A549 (cell line): ENCODE measurements around the gene SIRT4. TPM values are rescaled to one million over a fixed set of nuclear protein-coding genes. Genes with fewer than 3 reads are reported as not detected.
A peak's percentile ranks its signal among the peaks of the same experiment; 100 is the strongest.

Source experiments
- ATAC-seq, 2 experiments: fragments of 200-7000 bp in 1 of 2; fragments of >200 bp in 1 of 2; cut with Nextera tagmentation in 1 of 2; cut with Tn5 transposase in 1 of 2; 3 replicates each; pipeline versions ENCODE4 v1.8.0 to v1.9.1; 2018 to 2020; ENCODE audit warnings: mild to moderate bottlenecking in 1 of 2, moderate library complexity in 1 of 2
- CTCF ChIA-PET: fragments of 300-600 bp; sonication (Branson Sonifier 250); formaldehyde crosslinking; extraction: SDS; loops from one replicate; lab custom pipeline; 2021; ENCODE audit warnings: antibody characterized with exemption, inconsistent platforms; lab: Yijun Ruan, JAX
- POLR2A ChIA-PET: fragments of 350-600 bp; formaldehyde crosslinking; extraction: SDS; loops from one replicate; lab custom pipeline; 2021; ENCODE audit warnings: antibody characterized with exemption, inconsistent platforms; lab: Yijun Ruan, JAX
- DNase-seq, 2 experiments: peaks; one replicate each; pipeline versions ENCODE4 v3.0.0 to v3.0.0-alpha.2; 2011 to 2016; ENCODE audit warnings: low read depth in 1 of 2, low spot score in 1 of 2
- FAIRE-seq: peaks from 2 replicates; lab custom pipeline; 2011; peaks lifted over from hg19 to GRCh38; lab: Jason Lieb, UNC
- H3K27ac ChIP-seq, 2 experiments: fragments of >200 bp; sonication (Bioruptor Twin); formaldehyde crosslinking; 3 replicates each; pipeline ENCODE4 v1.5.1; 2016 to 2017
- H3K4me1 ChIP-seq: fragments of >200 bp; sonication (Bioruptor Twin); formaldehyde crosslinking; 3 replicates; pipeline ENCODE4 v1.6.1; 2016
- H3K4me2 ChIP-seq: fragments of >200 bp; sonication (Bioruptor Twin); formaldehyde crosslinking; 3 replicates; pipeline ENCODE4 v1.6.1; 2016
- H3K4me3 ChIP-seq: fragments of >200 bp; sonication (Bioruptor Twin); formaldehyde crosslinking; 3 replicates; pipeline ENCODE4 v1.5.1; 2016
- H3K9me3 ChIP-seq: fragments of >200 bp; sonication (Bioruptor Twin); formaldehyde crosslinking; 3 replicates; pipeline ENCODE4 v1.6.1; 2016
- CBX2 ChIP-seq: fragments of 200-600 bp; sonication (generic); IDR thresholded peaks from 2 replicates; pipeline ENCODE4 v1.6.1; 2016; ENCODE audit warnings: low read depth, mild to moderate bottlenecking, borderline replicate concordance
- CBX8 ChIP-seq: fragments of 200-600 bp; sonication (generic); IDR thresholded peaks from 2 replicates; pipeline ENCODE4 v1.6.1; 2016
- CEBPB ChIP-seq, 2 experiments: fragments of >200 bp in 1 of 2; sonication (Bioruptor Twin) in 1 of 2; formaldehyde crosslinking in 1 of 2; IDR thresholded peaks; 2 replicates each; pipeline ENCODE4 v1.6.1; 2012 to 2016
- EHMT2 ChIP-seq: fragments of 200-600 bp; sonication (generic); IDR thresholded peaks from 2 replicates; pipeline ENCODE4 v1.6.1; 2016; ENCODE audit warnings: antibody characterized with exemption, low read depth, mild to moderate bottlenecking, moderate library complexity
- EP300 ChIP-seq, 2 experiments: fragments of >200 bp; sonication (Bioruptor Twin); formaldehyde crosslinking; IDR thresholded peaks; 2 replicates in 1 of 2; 3 replicates in 1 of 2; pipeline ENCODE4 v1.6.1; 2016 to 2017
- ESRRA ChIP-seq: fragments of 150-350 bp; IDR thresholded peaks from 2 replicates; pipeline ENCODE4 v1.6.1; 2014; ENCODE audit warnings: mild to moderate bottlenecking, low read length, borderline replicate concordance
- FOSL2 ChIP-seq, 2 experiments: fragments of 450-650 bp in 1 of 2; fragments of >200 bp in 1 of 2; sonication (Bioruptor Twin) in 1 of 2; formaldehyde crosslinking; IDR thresholded peaks; 2 replicates each; pipeline versions ENCODE4 v1.5.0 to v1.6.1; 2016 to 2020; ENCODE audit warnings: mild to moderate bottlenecking in 1 of 2, moderate library complexity in 1 of 2
- FOXS1 ChIP-seq: fragments of 250-450 bp; sonication (Bioruptor Pico); IDR thresholded peaks from 2 replicates; pipeline ENCODE4 v1.5.0; 2020; ENCODE audit warnings: mild to moderate bottlenecking, moderate library complexity
- HDAC2 ChIP-seq: fragments of 200-600 bp; sonication (generic); IDR thresholded peaks from 2 replicates; pipeline ENCODE4 v1.6.1; 2016
- HEYL ChIP-seq: fragments of 250-450 bp; sonication (Bioruptor Pico); IDR thresholded peaks from 2 replicates; pipeline ENCODE4 v1.8.0; 2021; ENCODE audit warnings: mild to moderate bottlenecking, moderate library complexity
- HOXA7 ChIP-seq: fragments of 250-450 bp; sonication (Bioruptor Pico); IDR thresholded peaks from 2 replicates; pipeline ENCODE4 v1.5.0; 2020; ENCODE audit warnings: mild to moderate bottlenecking, moderate library complexity
- JUN ChIP-seq, 2 experiments: fragments of >200 bp; sonication (Bioruptor Twin); formaldehyde crosslinking; IDR thresholded peaks; 2 replicates in 1 of 2; 3 replicates in 1 of 2; pipeline ENCODE4 v1.6.1; 2016 to 2017
- JUNB ChIP-seq: fragments of >200 bp; sonication (Bioruptor Twin); formaldehyde crosslinking; IDR thresholded peaks from 2 replicates; pipeline ENCODE4 v1.6.1; 2016
- KDM1A ChIP-seq: fragments of 200-600 bp; sonication (generic); IDR thresholded peaks from 2 replicates; pipeline ENCODE4 v1.6.1; 2016; ENCODE audit warnings: low read depth, mild to moderate bottlenecking
- MAFK ChIP-seq: fragments of 450-650 bp; IDR thresholded peaks from 2 replicates; pipeline ENCODE4 v1.6.1; 2014; ENCODE audit not compliant: partially characterized antibody
- MAZ ChIP-seq: fragments of 150-350 bp; IDR thresholded peaks from 2 replicates; pipeline ENCODE4 v1.6.1; 2014; ENCODE audit warnings: antibody characterized with exemption, low read depth, low read length, borderline replicate concordance
- MYC ChIP-seq: IDR thresholded peaks from 2 replicates; pipeline ENCODE4 v1.6.1; 2012; ENCODE audit warnings: mild to moderate bottlenecking, inconsistent platforms, low read length, improper control_type of control experiment, borderline replicate concordance
- NR3C1 ChIP-seq: fragments of >200 bp; sonication (Bioruptor Twin); formaldehyde crosslinking; IDR thresholded peaks from 3 replicates; pipeline ENCODE4 v1.6.1; 2017
- PHF8 ChIP-seq: fragments of 200-600 bp; sonication (generic); IDR thresholded peaks from 2 replicates; pipeline ENCODE4 v1.6.1; 2016; ENCODE audit warnings: low read depth, mild to moderate bottlenecking, antibody characterized with exemption, moderate library complexity, borderline replicate concordance
- POLR2AphosphoS2 ChIP-seq: conservative IDR thresholded peaks from 2 replicates; pipeline ENCODE4 v1.6.1; 2012; ENCODE audit warnings: low read length, improper control_type of control experiment, inconsistent platforms
- RCOR1 ChIP-seq: fragments of 150-350 bp; IDR thresholded peaks from 2 replicates; pipeline ENCODE4 v1.6.1; 2014; ENCODE audit warnings: antibody characterized with exemption, low read length, low read depth
- RFX5 ChIP-seq: fragments of 450-650 bp; IDR thresholded peaks from 2 replicates; pipeline ENCODE4 v1.7.1; 2014; ENCODE audit warnings: antibody characterized with exemption, mild to moderate bottlenecking, moderate library complexity
- ZC3H11A ChIP-seq: fragments of 450-650 bp; IDR thresholded peaks from 2 replicates; pipeline ENCODE4 v1.6.1; 2014; ENCODE audit warnings: antibody characterized with exemption, mild to moderate bottlenecking
- ZFP36 ChIP-seq: fragments of 450-650 bp; IDR thresholded peaks from 2 replicates; pipeline ENCODE4 v1.6.1; 2014; ENCODE audit warnings: borderline replicate concordance; ENCODE audit not compliant: partially characterized antibody
- ZSCAN20 ChIP-seq: fragments of 250-450 bp; sonication (Bioruptor Pico); IDR thresholded peaks from 2 replicates; pipeline ENCODE4 v1.8.0; 2022; ENCODE audit warnings: mild to moderate bottlenecking, moderate library complexity
- WGBS: methylation state at CpG from one replicate; pipeline ENCODE4 v1.1.6; 2017; ENCODE audit errors: missing lambda C conversion rate; 5-methylcytosine and 5-hydroxymethylcytosine counted together
- polyA plus RNA-seq, 4 experiments: library from polyadenylated mRNA; depleted of rRNA in 3 of 4; stranded (reverse); fragments of >200 nt; fragmentation: RNase III in 1 of 4; extraction: RNeasy Plus Mini Kit Qiagen cat#74134 plus additional on column Dnase treatment in 1 of 4; gene quantifications; 2 replicates in 3 of 4; 3 replicates in 1 of 4; pipeline ENCODE4 v1.2.3, GENCODE V29; 2011 to 2017
- TF ChIP-seq, protein P1 (sequence below): fragments of >200 bp; sonication (Bioruptor Twin); formaldehyde crosslinking; IDR thresholded peaks from 2 replicates; pipeline ENCODE4 v1.6.1; 2016
- TF ChIP-seq, protein P2 (sequence below): fragments of 250-450 bp; sonication (Bioruptor Pico); IDR thresholded peaks from 2 replicates; pipeline ENCODE4 v1.5.0; 2021; ENCODE audit warnings: mild to moderate bottlenecking, moderate library complexity, borderline replicate concordance
- TF ChIP-seq, protein P3 (sequence below): fragments of 200-600 bp; sonication (generic); IDR thresholded peaks from 2 replicates; pipeline ENCODE4 v1.6.1; 2016; ENCODE audit warnings: antibody characterized with exemption, mild to moderate bottlenecking, moderate library complexity
- TF ChIP-seq, protein P4 (sequence below): fragments of 250-450 bp; sonication (Bioruptor Pico); IDR thresholded peaks from 2 replicates; pipeline ENCODE4 v1.5.0; 2020; ENCODE audit warnings: low read depth, mild to moderate bottlenecking, moderate library complexity
- TF ChIP-seq, protein P5 (sequence below): IDR thresholded peaks from 2 replicates; pipeline ENCODE4 v1.6.1; 2012
- TF ChIP-seq, protein P6 (sequence below): fragments of 450-650 bp; IDR thresholded peaks from 2 replicates; pipeline ENCODE4 v1.6.1; 2014; ENCODE audit warnings: antibody characterized with exemption

Gene SIRT4
- polyA plus RNA-seq, 2 of the 4 experiments (the other 2 are of a cell fraction): 1.6 TPM

DNA sequence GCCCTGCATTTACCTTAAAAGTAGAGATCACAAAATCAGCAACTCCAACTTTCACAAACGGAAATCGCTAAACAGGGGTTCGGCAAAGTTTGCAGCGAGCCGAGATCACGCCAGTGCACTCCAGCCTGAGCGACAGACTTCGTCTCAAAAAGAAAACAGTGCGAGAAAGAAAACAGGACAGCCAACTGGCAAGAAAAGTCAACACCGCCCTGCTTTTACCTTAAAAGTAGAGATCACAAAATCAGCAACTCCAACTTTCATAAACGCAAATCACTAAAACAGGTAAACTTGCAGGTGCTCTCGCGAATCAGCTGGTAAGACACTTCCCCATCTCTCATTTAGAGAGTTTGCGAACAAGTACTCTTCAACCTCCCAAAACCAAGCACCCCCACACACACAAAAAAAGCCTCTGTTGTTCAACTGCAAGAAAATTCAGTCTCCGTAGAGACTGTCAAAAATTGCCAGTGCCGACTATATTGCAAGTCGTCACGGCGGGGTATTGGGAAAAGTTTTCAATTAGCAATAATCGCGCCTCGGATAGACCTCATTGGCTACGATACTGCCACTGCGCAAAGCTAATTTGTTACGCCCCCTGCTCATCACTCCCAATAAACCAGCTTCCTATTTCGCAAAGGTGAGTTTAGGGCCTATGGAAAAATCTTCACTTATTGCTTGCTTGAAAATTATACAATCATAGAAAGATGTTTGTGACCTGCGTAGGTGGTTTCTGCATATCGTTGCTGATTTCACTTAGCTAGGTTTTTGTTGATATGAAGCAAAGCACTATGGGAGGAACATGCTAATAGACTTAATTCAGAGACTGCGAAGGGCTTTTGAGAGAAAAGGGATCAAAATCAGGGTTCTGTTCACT is 9.2 kb upstream of the SIRT4 start, which contains the start of gene RNU4-1:
TSS of gene RNU4-1 (minus strand) at position 577 of the 871 bp plus-strand sequence.
- ATAC-seq (peak; percentile 57 to 66), FAIRE-seq (peak; percentile 80), DNase-seq (peak; percentile 59 to 96)
- WGBS: under 1% methylated on average over 29 of the region's 29 CpGs
- H3K4me2 ChIP-seq: peak within 1 kb of the TSS; percentile 83
- peaks cover 13% of the 10 kb centered on the region; the same call in 2 of the 3 replicates for H3K4me1 ChIP-seq
- ChIA-PET POLR2A (interaction anchor here (0.6 to 4.9 kb wide), 23 partner anchors 9 to 204 kb away, joined by 3 to 220 read pairs (median 5); partner anchors contain the start of genes COX6A1, PXN, RAB35 and RPLP0), CTCF (interaction anchor here (0.6 to 17.3 kb wide), 6 partner anchors 10 to 496 kb away, joined by 3 to 221 read pairs (median 14); partner anchors contain the start of genes PXN, RPLP0 and SIRT4)
- peak within 1 kb of the TSS; percentile 91 to 96 for H3K27ac ChIP-seq
- H3K9me3 ChIP-seq: no peaks in the 10 kb centered on the region
- peak within 1 kb of the TSS; percentile 55 for H3K4me3 ChIP-seq
- TF ChIP-seq FOSL2 (IDR thresholded peaks at IDR 0.05) (no peak), FOSL2 (CRISPR knock-in tag; IDR thresholded peaks at IDR 0.05) (peak; percentile 43), HOXA7 (CRISPR knock-in tag) (peak; percentile 98), JUNB (no peak), KDM1A (no peak), CBX2 (no peak), MYC (no peak), HEYL (CRISPR knock-in tag) (no peak), NR3C1 (no peak), RCOR1 (no peak), EHMT2 (no peak), ESRRA (no peak), RFX5 (no peak), MAZ (peak; percentile 67; the same call in 1 of the 2 replicates), JUN (IDR thresholded peaks at IDR 0.05) (peak; percentile 100), CEBPB (IDR thresholded peaks at IDR 0.05) (peak in 1 of 2 experiments; percentile 82; a peak in 3 of 4 replicates), MAFK (peak; percentile 30), ZSCAN20 (CRISPR knock-in tag) (no peak), ZC3H11A (no peak), POLR2AphosphoS2 (no peak), PHF8 (0 out of 2 replicates have a peak, but pooled peaks have one; percentile 8), HDAC2 (no peak), CBX8 (no peak), ZFP36 (no peak), EP300 (IDR thresholded peaks at IDR 0.05) (no peak), FOXS1 (CRISPR knock-in tag) (0 out of 2 replicates have a peak, but pooled peaks have one; percentile 63)
- TF ChIP-seq, protein P1, sequence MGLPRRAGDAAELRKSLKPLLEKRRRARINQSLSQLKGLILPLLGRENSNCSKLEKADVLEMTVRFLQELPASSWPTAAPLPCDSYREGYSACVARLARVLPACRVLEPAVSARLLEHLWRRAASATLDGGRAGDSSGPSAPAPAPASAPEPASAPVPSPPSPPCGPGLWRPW: no peak
- TF ChIP-seq, protein P2, sequence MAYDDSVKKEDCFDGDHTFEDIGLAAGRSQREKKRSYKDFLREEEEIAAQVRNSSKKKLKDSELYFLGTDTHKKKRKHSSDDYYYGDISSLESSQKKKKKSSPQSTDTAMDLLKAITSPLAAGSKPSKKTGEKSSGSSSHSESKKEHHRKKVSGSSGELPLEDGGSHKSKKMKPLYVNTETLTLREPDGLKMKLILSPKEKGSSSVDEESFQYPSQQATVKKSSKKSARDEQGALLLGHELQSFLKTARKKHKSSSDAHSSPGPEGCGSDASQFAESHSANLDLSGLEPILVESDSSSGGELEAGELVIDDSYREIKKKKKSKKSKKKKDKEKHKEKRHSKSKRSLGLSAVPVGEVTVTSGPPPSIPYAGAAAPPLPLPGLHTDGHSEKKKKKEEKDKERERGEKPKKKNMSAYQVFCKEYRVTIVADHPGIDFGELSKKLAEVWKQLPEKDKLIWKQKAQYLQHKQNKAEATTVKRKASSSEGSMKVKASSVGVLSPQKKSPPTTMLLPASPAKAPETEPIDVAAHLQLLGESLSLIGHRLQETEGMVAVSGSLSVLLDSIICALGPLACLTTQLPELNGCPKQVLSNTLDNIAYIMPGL (CRISPR knock-in tag): 0 out of 2 replicates have a peak, but pooled peaks have one; percentile 33
- TF ChIP-seq, protein P3, sequence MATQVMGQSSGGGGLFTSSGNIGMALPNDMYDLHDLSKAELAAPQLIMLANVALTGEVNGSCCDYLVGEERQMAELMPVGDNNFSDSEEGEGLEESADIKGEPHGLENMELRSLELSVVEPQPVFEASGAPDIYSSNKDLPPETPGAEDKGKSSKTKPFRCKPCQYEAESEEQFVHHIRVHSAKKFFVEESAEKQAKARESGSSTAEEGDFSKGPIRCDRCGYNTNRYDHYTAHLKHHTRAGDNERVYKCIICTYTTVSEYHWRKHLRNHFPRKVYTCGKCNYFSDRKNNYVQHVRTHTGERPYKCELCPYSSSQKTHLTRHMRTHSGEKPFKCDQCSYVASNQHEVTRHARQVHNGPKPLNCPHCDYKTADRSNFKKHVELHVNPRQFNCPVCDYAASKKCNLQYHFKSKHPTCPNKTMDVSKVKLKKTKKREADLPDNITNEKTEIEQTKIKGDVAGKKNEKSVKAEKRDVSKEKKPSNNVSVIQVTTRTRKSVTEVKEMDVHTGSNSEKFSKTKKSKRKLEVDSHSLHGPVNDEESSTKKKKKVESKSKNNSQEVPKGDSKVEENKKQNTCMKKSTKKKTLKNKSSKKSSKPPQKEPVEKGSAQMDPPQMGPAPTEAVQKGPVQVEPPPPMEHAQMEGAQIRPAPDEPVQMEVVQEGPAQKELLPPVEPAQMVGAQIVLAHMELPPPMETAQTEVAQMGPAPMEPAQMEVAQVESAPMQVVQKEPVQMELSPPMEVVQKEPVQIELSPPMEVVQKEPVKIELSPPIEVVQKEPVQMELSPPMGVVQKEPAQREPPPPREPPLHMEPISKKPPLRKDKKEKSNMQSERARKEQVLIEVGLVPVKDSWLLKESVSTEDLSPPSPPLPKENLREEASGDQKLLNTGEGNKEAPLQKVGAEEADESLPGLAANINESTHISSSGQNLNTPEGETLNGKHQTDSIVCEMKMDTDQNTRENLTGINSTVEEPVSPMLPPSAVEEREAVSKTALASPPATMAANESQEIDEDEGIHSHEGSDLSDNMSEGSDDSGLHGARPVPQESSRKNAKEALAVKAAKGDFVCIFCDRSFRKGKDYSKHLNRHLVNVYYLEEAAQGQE: peak; percentile 79
- TF ChIP-seq, protein P4, sequence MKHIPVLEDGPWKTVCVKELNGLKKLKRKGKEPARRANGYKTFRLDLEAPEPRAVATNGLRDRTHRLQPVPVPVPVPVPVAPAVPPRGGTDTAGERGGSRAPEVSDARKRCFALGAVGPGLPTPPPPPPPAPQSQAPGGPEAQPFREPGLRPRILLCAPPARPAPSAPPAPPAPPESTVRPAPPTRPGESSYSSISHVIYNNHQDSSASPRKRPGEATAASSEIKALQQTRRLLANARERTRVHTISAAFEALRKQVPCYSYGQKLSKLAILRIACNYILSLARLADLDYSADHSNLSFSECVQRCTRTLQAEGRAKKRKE (CRISPR knock-in tag): 0 out of 2 replicates have a peak, but pooled peaks have one; percentile 44
- TF ChIP-seq, protein P5, sequence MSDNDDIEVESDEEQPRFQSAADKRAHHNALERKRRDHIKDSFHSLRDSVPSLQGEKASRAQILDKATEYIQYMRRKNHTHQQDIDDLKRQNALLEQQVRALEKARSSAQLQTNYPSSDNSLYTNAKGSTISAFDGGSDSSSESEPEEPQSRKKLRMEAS: peak; percentile 72; the same call in 1 of the 2 replicates
- TF ChIP-seq, protein P6, sequence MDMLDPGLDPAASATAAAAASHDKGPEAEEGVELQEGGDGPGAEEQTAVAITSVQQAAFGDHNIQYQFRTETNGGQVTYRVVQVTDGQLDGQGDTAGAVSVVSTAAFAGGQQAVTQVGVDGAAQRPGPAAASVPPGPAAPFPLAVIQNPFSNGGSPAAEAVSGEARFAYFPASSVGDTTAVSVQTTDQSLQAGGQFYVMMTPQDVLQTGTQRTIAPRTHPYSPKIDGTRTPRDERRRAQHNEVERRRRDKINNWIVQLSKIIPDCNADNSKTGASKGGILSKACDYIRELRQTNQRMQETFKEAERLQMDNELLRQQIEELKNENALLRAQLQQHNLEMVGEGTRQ: no peak
